ENCODE data around the gene MLPH. TPM values are rescaled to one million over a fixed set of nuclear protein-coding genes. Genes with fewer than 3 reads are reported as not detected.

The MLPH gene
- total and polyA plus RNA-seq, 2 of the 4 experiments (the other 2 are of a cell fraction) = 13.8 to 21.6 TPM

DNA sequence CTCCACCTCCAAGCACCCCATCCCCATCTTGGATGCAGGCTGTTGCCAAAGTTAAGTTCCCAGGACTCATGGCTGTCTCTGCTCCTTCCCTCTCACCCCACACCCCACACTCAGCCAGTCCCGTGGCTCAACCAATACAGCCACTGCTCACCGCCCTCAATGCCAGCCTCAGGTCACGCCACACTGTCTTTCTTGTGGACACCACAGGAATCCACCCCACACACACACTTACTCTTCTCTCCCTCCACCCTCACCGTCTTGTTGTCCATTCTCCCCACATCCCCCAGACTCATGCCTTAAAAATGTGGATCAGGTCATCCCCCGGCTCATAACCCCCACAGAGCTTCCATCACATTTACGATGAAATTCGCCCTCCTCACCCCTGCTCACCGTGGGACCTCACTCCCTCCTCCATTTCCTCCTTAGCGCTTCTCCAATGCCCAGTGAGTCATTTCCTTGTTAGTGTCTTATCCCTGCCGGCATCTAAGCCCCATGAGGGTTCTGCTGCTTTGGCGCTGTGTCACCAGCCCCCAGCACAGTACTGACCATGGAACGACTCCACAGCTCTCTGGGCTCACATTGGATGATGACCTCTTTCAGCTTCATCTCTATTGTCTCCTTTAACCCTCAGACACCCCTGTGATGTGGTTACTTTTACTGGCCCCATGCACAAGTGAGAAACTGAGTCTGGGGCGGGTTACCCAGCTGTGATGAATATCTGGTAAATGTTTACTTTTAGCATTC is 13.8 kb downstream of the MLPH start (continued):
- TF ChIP-seq SMC3 (IDR thresholded peaks at IDR 0.05; ENCODE audit: low read depth, low read length) (no peak), NFE2L2 (IDR thresholded peaks at IDR 0.05; ENCODE audit: low read depth, low read length) (peak; percentile 41)

- peak overlapping the region; percentile 98 for H3K4ac ChIP-seq (ENCODE audit: low read depth, low read length)
- CTCF ChIA-PET = interaction anchor here (0.6 to 2.6 kb wide), 4 partner anchors 11 to 70 kb away, joined by 3 to 11 read pairs (median 7); no protein-coding TSS in a partner anchor
- no CpG with 5 or more reads among the region's 2 CpGs for WGBS, 2 experiments (ENCODE audit: extremely low coverage in 2 of 2, insufficient read length in 1 of 2)
Observed at GRCh38 chr2:237501892-237502513, 15.0 kb downstream of the MLPH start.

More at GRCh38 chr2:237501892-237502513, 15.0 kb downstream of the MLPH start:
- Histone ChIP-seq H3K79me1 (ENCODE audit: low read depth in 1 of 2, low read length in 2 of 2) (peaks cover 18 to 73% of the 10 kb centered on the region in 2 experiments), H3K56ac (ENCODE audit: extremely low read depth, insufficient read depth, low read length) (peak overlapping the region; percentile 94), H3K4me3 (ENCODE audit: insufficient read depth, low read depth, low read length) (no peak overlapping the region), H3K9ac (ENCODE audit: low read depth, low read length) (peak overlapping the region; percentile 32; the same call in 1 of the 2 replicates), H3K4me1 (ENCODE audit: control insufficient read depth, insufficient read depth, low read length) (peaks cover 25% of the 10 kb centered on the region), H2AK5ac (ENCODE audit: low read depth, low read length) (peak overlapping the region; percentile 99), H3K27ac (ENCODE audit: insufficient read depth, low read length) (peak overlapping the region; percentile 96), H4K5ac (ENCODE audit: low read depth, low read length) (peak overlapping the region; percentile 98), H2BK15ac (ENCODE audit: low read depth, low read length) (peak overlapping the region; percentile 96), H2BK20ac (ENCODE audit: low read depth, low read length) (peak overlapping the region; percentile 99), H4K20me1 (ENCODE audit: insufficient read depth, low read length) (no peaks in the 10 kb centered on the region), H2AFZ (replicated peaks; ENCODE audit: low read length, poor library complexity) (peak overlapping the region; percentile 79), H3K27me3 (ENCODE audit: control insufficient read depth, insufficient read depth, low read length) (no peaks in the 10 kb centered on the region), H3K18ac (ENCODE audit: low read depth, low read length) (peak overlapping the region; percentile 95), H3K36me3 (ENCODE audit: control insufficient read depth, insufficient read depth, low read length) (peaks cover 1% of the 10 kb centered on the region; the same call in 1 of the 2 replicates), H3K9me3 (ENCODE audit: control insufficient read depth, insufficient read depth, low read length) (no peaks in the 10 kb centered on the region), H4K8ac (ENCODE audit: low read depth in 2 of 2, low read length in 2 of 2) (peak overlapping the region; percentile 89 to 98), H3K4me2 (ENCODE audit: low read depth, low read length) (peak overlapping the region; percentile 14; the same call in 1 of the 2 replicates), H2BK5ac (ENCODE audit: low read depth, low read length, poor library complexity, severe bottlenecking) (peak overlapping the region; percentile 91), H3K9me1 (ENCODE audit: insufficient read depth, low read length) (peaks cover 31% of the 10 kb centered on the region), H2BK120ac (ENCODE audit: low read depth, low read length) (peak overlapping the region; percentile 99), H3K23ac (ENCODE audit: low read depth, low read length) (peak overlapping the region; percentile 98), H2AK9ac (replicated peaks; ENCODE audit: low read depth, low read length, poor library complexity) (peak overlapping the region; percentile 95), H4K91ac (ENCODE audit: insufficient read depth, low read depth, low read length) (peak overlapping the region; percentile 99), H3K14ac (replicated peaks; ENCODE audit: low read depth, low read length) (peak overlapping the region; percentile 96)
- TF ChIP-seq BHLHE40 (IDR thresholded peaks at IDR 0.05; ENCODE audit: low read depth, low read length) = no peak
- 0 out of 2 replicates have a peak, but pooled peaks have one; percentile 9 for TF ChIP-seq POLR2A (IDR thresholded peaks at IDR 0.05; ENCODE audit: low read depth, low read length)
- intact Hi-C loops (cut with micrococcal nuclease) (loop anchor here (1.0 kb wide), 1 partner anchor 70 kb away; no protein-coding TSS in a partner anchor), in situ Hi-C loops (cut with MboI; ENCODE audit: low sequenced_read_pairs) (no loop called here), dilution Hi-C loops (cut with HindIII; ENCODE audit: low sequenced_read_pairs, unreplicated experiment) (no loop called here)
- ATAC-seq (ENCODE audit: low read depth) (peak; percentile 1; the same call in 1 of the 2 replicates), DNase-seq (peak; percentile 46)
- POLR2A ChIA-PET (ENCODE audit: unreplicated experiment) = interaction anchor here (0.9 to 1.1 kb wide), 2 partner anchors 80 to 88 kb away, joined by 3 to 4 read pairs; partner anchors contain the start of gene COL6A3
- BruUV-seq (replicated peaks) = no TSS peak

All from IMR-90 (cell line).